KMS-11 (cell line): ENCODE data around the gene C1QTNF1.

Source experiments
- H2AFZ ChIP-seq: fragments of 200-600 bp; sonication (generic); 2 replicates; pipeline ENCODE4 v1.6.1; 2016; ENCODE audit warnings: antibody characterized with exemption, mixed run types, low read depth
- H3K27ac ChIP-seq: fragments of 200-600 bp; sonication (generic); 2 replicates; pipeline ENCODE4 v1.6.1; 2016; ENCODE audit warnings: mild to moderate bottlenecking, mixed run types
- H3K27me3 ChIP-seq: fragments of 200-600 bp; sonication (generic); 2 replicates; pipeline ENCODE4 v1.6.1; 2017; ENCODE audit warnings: mild to moderate bottlenecking, low read depth, mixed run types, moderate library complexity; ENCODE audit not compliant: insufficient read depth
- H3K36me3 ChIP-seq: fragments of 200-600 bp; sonication (generic); 2 replicates; pipeline ENCODE4 v1.6.1; 2017; ENCODE audit warnings: mild to moderate bottlenecking, mixed run types; ENCODE audit not compliant: insufficient read depth
- H3K4me1 ChIP-seq: fragments of 200-600 bp; sonication (generic); 2 replicates; pipeline ENCODE4 v1.6.1; 2016; ENCODE audit warnings: mild to moderate bottlenecking, low read depth, mixed run types; ENCODE audit not compliant: poor library complexity, severe bottlenecking
- H3K4me2 ChIP-seq: fragments of 200-600 bp; sonication (generic); 2 replicates; pipeline ENCODE4 v1.7.0; 2016; ENCODE audit warnings: mild to moderate bottlenecking, mixed run types
- H3K4me3 ChIP-seq: fragments of 200-600 bp; sonication (generic); IDR thresholded peaks from 2 replicates; pipeline ENCODE4 v1.6.1; 2017; ENCODE audit warnings: low read depth, low read length, mixed read lengths; ENCODE audit not compliant: insufficient read depth
- H3K79me2 ChIP-seq: fragments of 200-600 bp; sonication (generic); 2 replicates; pipeline ENCODE4 v1.6.1; 2016; ENCODE audit warnings: low read depth, mixed run types; ENCODE audit not compliant: insufficient read depth
- H3K9ac ChIP-seq: fragments of 200-600 bp; sonication (generic); 2 replicates; pipeline ENCODE4 v1.6.1; 2016; ENCODE audit warnings: mild to moderate bottlenecking, mixed run types
- H4K20me1 ChIP-seq: fragments of 200-600 bp; sonication (generic); 2 replicates; pipeline ENCODE4 v1.6.1; 2016; ENCODE audit warnings: mild to moderate bottlenecking, mixed run types; ENCODE audit not compliant: insufficient read depth
- TF ChIP-seq, protein P1 (sequence below): fragments of 200-600 bp; sonication (generic); conservative IDR thresholded peaks from 2 replicates; pipeline ENCODE4 v1.6.1; 2017; ENCODE audit warnings: low read depth, mild to moderate bottlenecking, antibody characterized with exemption, low read length, moderate library complexity, mixed read lengths

The C1QTNF1 gene

DNA sequence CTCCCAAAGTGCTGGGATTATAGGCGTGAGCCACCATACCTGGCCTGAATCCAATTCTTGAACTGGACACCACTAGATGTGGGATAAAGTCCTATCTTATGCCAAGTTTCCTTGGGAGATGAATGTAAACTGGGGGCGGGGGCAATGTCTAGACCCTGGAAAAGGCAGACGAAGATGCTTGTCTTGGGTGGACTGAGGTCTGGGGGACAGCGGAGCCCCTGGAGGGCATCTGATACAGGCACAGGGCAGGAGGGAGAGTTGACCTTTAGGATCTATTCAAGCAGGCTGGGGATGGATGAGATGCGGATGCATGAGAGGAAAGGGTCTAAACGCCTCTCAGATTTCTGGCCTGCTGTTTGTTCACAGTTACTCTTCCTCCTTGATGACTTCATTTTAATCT lies 11.7 kb downstream of the C1QTNF1 start:
- Histone ChIP-seq H2AFZ (no peak overlapping the region), H3K27ac (no peak overlapping the region), H3K4me3 (no peak overlapping the region), H3K9ac (no peak overlapping the region), H3K79me2 (no peaks in the 10 kb centered on the region), H3K4me1 (no peaks in the 10 kb centered on the region), H3K36me3 (no peaks in the 10 kb centered on the region), H4K20me1 (no peaks in the 10 kb centered on the region), H3K4me2 (no peak overlapping the region), H3K27me3 (peaks cover 93% of the 10 kb centered on the region)
- TF ChIP-seq, protein P1, sequence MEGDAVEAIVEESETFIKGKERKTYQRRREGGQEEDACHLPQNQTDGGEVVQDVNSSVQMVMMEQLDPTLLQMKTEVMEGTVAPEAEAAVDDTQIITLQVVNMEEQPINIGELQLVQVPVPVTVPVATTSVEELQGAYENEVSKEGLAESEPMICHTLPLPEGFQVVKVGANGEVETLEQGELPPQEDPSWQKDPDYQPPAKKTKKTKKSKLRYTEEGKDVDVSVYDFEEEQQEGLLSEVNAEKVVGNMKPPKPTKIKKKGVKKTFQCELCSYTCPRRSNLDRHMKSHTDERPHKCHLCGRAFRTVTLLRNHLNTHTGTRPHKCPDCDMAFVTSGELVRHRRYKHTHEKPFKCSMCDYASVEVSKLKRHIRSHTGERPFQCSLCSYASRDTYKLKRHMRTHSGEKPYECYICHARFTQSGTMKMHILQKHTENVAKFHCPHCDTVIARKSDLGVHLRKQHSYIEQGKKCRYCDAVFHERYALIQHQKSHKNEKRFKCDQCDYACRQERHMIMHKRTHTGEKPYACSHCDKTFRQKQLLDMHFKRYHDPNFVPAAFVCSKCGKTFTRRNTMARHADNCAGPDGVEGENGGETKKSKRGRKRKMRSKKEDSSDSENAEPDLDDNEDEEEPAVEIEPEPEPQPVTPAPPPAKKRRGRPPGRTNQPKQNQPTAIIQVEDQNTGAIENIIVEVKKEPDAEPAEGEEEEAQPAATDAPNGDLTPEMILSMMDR: no peak

DNA sequence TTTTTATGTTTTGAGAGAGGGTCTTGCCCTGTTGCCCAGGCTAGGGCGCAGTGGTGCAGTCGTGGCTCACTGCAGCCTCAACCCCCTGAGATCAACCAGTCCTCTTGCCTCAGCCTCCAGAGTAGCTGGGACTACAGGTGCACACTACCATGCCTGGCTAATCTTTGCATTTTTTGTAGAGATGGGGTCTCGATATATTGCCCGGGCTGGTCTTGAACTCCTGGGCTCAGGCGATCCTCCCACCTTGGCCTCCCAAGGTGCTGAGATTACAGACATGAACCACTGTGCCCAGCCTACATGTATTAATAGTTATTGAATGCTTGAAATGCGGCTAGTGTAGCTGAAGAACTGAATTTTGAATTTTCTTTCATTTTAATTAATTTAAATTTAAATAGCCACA lies 12.2 kb downstream of the C1QTNF1 start:
- Histone ChIP-seq H3K4me2 (no peak overlapping the region), H3K4me1 (no peaks in the 10 kb centered on the region), H3K27me3 (peaks cover 88% of the 10 kb centered on the region), H3K27ac (no peak overlapping the region), H3K36me3 (no peaks in the 10 kb centered on the region), H3K9ac (no peak overlapping the region), H3K79me2 (no peaks in the 10 kb centered on the region), H4K20me1 (no peaks in the 10 kb centered on the region), H3K4me3 (no peak overlapping the region), H2AFZ (no peak overlapping the region)
- TF ChIP-seq, protein P1: no peak

DNA sequence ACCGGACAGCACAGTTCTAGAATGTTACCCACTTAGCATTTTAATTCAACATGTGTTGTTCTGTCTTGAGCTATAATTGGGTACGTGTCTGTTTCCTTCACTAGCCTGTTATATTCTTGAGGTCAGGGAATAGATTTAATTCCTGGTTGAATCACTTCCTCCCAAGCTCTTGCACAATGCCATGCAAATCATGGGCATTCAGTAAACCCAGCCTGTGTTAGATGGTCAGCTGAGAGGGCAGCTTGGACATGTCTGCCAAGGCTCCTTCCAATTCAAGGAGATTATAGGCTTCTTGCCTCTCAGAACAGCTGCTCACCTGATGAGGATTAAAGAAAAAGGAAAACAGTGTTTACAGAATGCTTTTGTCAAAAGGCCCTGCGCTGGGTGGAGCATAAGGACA lies 12.6 kb downstream of the C1QTNF1 start:
- Histone ChIP-seq H3K79me2 (no peaks in the 10 kb centered on the region), H3K4me3 (no peak overlapping the region), H3K4me1 (no peaks in the 10 kb centered on the region), H3K27me3 (peaks cover 84% of the 10 kb centered on the region), H3K36me3 (no peaks in the 10 kb centered on the region), H3K27ac (no peak overlapping the region), H3K4me2 (no peak overlapping the region), H3K9ac (no peak overlapping the region), H2AFZ (no peak overlapping the region), H4K20me1 (no peaks in the 10 kb centered on the region)
- TF ChIP-seq, protein P1: no peak

DNA sequence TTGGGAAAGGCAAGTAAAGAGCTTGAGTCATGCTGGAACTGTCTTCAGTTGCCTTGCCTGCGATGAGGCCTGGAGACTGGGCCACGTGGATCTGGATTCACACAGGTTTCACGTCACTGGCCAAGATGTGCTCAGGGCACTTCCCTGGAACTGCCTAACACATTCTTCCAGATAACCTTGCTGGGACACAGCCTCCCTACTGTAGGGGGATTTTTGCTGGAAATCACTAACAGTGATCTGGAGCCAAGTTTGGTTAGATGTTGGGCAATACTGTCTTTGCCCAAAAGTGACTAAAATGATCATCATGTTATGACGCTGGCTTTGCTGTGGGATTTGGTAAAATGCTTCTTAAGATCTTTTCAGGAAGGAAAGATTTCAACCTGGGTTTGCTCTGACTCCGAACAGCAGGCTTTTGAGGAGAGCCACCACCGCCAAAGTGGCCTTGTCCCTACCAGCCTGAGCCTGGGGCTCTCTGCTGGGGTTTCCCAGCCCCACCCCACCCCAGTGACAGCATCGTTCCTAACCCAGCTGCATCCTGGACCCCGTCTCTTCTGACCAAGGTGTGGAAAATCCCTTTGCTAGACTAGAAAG lies 14.7 kb downstream of the C1QTNF1 start:
- Histone ChIP-seq H4K20me1 (no peaks in the 10 kb centered on the region), H2AFZ (no peak overlapping the region)

More for the DNA sequence above, 14.7 kb downstream of the C1QTNF1 start:
- H3K4me1 ChIP-seq: no peaks in the 10 kb centered on the region
- H3K79me2 ChIP-seq: no peaks in the 10 kb centered on the region
- H3K27ac ChIP-seq: no peak overlapping the region
- H3K9ac ChIP-seq: no peak overlapping the region
- no peaks in the 10 kb centered on the region for H3K36me3 ChIP-seq
- peaks cover 76% of the 10 kb centered on the region for H3K27me3 ChIP-seq
- TF ChIP-seq, protein P1: no peak
- H3K4me2 ChIP-seq: no peak overlapping the region
- H3K4me3 ChIP-seq: no peak overlapping the region
